ENCODE data around the gene METTL24. TPM values are rescaled to one million over a fixed set of nuclear protein-coding genes. Genes with fewer than 3 reads are reported as not detected.

METTL24 gene
- total and polyA plus RNA-seq, 2 of the 13 experiments (the other 11 are each of a cell fraction or from before 2014, with no cell fraction given), result not detected

DNA sequence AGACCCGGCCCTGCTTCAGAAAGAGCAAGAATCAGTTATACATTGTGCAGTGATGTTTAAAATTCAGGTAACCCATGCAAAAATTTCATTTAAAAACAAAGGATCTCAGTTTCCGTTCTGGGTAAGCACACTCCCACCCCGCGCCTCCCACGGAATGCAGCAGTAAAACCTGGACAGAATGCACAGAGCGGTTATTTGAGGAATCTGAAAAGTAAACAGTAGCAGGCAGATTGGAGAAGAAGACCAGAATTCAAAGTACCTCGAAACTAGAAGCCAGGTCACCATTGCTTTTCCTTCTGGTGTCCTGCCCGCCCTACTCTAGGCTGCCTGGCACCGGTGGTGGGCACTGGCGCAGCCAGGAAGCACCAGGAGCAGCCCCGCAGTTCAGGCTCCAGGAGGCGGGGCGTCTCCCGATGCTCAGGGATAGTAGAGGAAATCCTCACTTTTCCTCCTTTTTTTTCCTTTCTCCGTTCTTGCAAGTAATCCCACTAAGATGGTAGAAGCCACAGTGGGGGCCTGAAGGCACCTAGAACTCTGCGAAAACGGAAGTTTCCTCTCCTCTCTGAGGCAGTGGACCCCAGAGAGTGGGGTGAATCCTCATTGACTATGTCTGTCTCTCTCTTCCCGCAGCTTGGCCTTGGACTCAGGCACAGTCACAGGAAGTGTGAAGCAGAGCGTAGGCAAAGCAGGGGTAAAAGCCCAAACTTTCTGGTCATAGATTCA, 28.3 kb downstream of the METTL24 start (continued):
- TF ChIP-seq, protein P1, sequence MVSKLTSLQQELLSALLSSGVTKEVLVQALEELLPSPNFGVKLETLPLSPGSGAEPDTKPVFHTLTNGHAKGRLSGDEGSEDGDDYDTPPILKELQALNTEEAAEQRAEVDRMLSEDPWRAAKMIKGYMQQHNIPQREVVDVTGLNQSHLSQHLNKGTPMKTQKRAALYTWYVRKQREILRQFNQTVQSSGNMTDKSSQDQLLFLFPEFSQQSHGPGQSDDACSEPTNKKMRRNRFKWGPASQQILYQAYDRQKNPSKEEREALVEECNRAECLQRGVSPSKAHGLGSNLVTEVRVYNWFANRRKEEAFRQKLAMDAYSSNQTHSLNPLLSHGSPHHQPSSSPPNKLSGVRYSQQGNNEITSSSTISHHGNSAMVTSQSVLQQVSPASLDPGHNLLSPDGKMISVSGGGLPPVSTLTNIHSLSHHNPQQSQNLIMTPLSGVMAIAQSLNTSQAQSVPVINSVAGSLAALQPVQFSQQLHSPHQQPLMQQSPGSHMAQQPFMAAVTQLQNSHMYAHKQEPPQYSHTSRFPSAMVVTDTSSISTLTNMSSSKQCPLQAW (CRISPR knock-in tag; IDR thresholded peaks at IDR 0.05), result 0 out of 2 replicates have a peak, but pooled peaks have one; percentile 18
- no peak for TF ChIP-seq GPN1 (CRISPR knock-in tag; IDR thresholded peaks at IDR 0.05; ENCODE audit: borderline replicate concordance)
- TF ChIP-seq TBL1XR1 (IDR thresholded peaks at IDR 0.05; ENCODE audit: borderline replicate concordance, low read length, partially characterized antibody), result no peak
- TF ChIP-seq HNRNPH1 (optimal IDR thresholded peaks at IDR 0.05; ENCODE audit: low read depth, low read length), result no peak
- TF ChIP-seq FOXA3 (CRISPR knock-in tag; IDR thresholded peaks at IDR 0.05), result peak; percentile 85
- TF ChIP-seq, protein P2, sequence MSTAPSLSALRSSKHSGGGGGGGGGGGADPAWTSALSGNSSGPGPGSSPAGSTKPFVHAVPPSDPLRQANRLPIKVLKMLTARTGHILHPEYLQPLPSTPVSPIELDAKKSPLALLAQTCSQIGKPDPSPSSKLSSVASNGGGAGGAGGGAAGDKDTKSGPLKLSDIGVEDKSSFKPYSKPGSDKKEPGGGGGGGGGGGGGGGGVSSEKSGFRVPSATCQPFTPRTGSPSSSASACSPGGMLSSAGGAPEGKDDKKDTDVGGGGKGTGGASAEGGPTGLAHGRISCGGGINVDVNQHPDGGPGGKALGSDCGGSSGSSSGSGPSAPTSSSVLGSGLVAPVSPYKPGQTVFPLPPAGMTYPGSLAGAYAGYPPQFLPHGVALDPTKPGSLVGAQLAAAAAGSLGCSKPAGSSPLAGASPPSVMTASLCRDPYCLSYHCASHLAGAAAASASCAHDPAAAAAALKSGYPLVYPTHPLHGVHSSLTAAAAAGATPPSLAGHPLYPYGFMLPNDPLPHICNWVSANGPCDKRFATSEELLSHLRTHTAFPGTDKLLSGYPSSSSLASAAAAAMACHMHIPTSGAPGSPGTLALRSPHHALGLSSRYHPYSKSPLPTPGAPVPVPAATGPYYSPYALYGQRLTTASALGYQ (CRISPR knock-in tag; IDR thresholded peaks at IDR 0.05), result peak; percentile 21; the same call in 1 of the 2 replicates
- TF ChIP-seq MAFF (IDR thresholded peaks at IDR 0.05; ENCODE audit: low read depth, low read length), result no peak
- TF ChIP-seq, protein P3, sequence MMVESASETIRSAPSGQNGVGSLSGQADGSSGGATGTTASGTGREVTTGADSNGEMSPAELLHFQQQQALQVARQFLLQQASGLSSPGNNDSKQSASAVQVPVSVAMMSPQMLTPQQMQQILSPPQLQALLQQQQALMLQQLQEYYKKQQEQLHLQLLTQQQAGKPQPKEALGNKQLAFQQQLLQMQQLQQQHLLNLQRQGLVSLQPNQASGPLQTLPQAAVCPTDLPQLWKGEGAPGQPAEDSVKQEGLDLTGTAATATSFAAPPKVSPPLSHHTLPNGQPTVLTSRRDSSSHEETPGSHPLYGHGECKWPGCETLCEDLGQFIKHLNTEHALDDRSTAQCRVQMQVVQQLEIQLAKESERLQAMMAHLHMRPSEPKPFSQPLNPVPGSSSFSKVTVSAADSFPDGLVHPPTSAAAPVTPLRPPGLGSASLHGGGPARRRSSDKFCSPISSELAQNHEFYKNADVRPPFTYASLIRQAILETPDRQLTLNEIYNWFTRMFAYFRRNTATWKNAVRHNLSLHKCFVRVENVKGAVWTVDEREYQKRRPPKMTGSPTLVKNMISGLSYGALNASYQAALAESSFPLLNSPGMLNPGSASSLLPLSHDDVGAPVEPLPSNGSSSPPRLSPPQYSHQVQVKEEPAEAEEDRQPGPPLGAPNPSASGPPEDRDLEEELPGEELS (CRISPR knock-in tag; IDR thresholded peaks at IDR 0.05), result peak; percentile 33; the same call in 1 of the 2 replicates
- no peak for TF ChIP-seq ZNF670 (CRISPR knock-in tag; IDR thresholded peaks at IDR 0.05; ENCODE audit: borderline replicate concordance)
- no peak for TF ChIP-seq CBX1 (IDR thresholded peaks at IDR 0.05; ENCODE audit: low read depth)
- TF ChIP-seq NFE2 (CRISPR knock-in tag; IDR thresholded peaks at IDR 0.05), result no peak
- TF ChIP-seq KLF13 (CRISPR knock-in tag; IDR thresholded peaks at IDR 0.05), result no peak
- TF ChIP-seq, protein P4, sequence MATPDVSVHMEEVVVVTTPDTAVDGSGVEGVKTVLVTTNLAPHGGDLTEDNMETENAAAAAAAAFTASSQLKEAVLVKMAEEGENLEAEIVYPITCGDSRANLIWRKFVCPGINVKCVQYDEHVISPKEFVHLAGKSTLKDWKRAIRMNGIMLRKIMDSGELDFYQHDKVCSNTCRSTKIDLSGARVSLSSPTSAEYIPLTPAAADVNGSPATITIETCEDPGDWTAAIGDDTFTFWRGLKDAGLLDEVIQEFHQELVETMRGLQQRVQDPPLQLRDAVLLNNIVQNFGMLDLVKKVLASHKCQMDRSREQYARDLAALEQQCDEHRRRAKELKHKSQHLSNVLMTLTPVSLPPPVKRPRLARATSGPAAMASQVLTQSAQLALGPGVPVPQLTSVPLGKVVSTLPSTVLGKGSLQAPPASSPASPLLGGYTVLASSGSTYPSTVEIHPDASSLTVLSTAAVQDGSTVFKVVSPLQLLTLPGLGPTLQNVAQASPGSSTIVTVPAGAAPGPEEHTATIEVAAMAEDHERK (CRISPR knock-in tag; IDR thresholded peaks at IDR 0.05; ENCODE audit: low read depth), result no peak
- TF ChIP-seq, protein P5, sequence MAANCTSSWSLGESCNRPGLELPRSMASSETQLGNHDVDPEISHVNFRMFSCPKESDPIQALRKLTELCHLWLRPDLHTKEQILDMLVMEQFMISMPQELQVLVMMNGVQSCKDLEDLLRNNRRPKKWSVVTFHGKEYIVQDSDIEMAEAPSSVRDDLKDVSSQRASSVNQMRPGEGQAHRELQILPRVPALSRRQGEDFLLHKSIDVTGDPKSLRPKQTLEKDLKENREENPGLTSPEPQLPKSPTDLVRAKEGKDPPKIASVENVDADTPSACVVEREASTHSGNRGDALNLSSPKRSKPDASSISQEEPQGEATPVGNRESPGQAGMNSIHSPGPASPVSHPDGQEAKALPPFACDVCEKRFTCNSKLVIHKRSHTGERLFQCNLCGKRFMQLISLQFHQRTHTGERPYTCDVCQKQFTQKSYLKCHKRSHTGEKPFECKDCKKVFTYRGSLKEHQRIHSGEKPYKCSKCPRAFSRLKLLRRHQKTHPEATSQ (CRISPR knock-in tag; IDR thresholded peaks at IDR 0.05; ENCODE audit: borderline replicate concordance), result peak; percentile 60; the same call in 1 of the 2 replicates
- TF ChIP-seq, protein P6, sequence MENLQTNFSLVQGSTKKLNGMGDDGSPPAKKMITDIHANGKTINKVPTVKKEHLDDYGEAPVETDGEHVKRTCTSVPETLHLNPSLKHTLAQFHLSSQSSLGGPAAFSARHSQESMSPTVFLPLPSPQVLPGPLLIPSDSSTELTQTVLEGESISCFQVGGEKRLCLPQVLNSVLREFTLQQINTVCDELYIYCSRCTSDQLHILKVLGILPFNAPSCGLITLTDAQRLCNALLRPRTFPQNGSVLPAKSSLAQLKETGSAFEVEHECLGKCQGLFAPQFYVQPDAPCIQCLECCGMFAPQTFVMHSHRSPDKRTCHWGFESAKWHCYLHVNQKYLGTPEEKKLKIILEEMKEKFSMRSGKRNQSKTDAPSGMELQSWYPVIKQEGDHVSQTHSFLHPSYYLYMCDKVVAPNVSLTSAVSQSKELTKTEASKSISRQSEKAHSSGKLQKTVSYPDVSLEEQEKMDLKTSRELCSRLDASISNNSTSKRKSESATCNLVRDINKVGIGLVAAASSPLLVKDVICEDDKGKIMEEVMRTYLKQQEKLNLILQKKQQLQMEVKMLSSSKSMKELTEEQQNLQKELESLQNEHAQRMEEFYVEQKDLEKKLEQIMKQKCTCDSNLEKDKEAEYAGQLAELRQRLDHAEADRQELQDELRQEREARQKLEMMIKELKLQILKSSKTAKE (CRISPR knock-in tag; IDR thresholded peaks at IDR 0.05; ENCODE audit: borderline replicate concordance), result no peak
- 0 out of 2 replicates have a peak, but pooled peaks have one; percentile 35 for TF ChIP-seq ZNF350 (CRISPR knock-in tag; IDR thresholded peaks at IDR 0.05; ENCODE audit: borderline replicate concordance, low read depth)
- peak; percentile 69 for TF ChIP-seq ZNF781 (CRISPR knock-in tag; IDR thresholded peaks at IDR 0.05; ENCODE audit: borderline replicate concordance, not compliant biosample characterization)

Data from HepG2 (cell line).